Spleen (tissue), 11 donors: ENCODE measurements around the gene INTS6. TPM values are rescaled to one million over a fixed set of nuclear protein-coding genes. Genes with fewer than 3 reads are reported as not detected.

Source experiments
- DNase-seq: peaks from one replicate; pipeline ENCODE4 v3.0.0-alpha.2; 2020
- H3K27ac ChIP-seq, 8 donors: fragments of 200-600 bp; sonication (generic) in 7 of 8; 1 replicate in 4 of 8; 2 replicates in 4 of 8; pipeline versions ENCODE4 v1.5.0 to v1.8.0; 2016 to 2021; ENCODE audit warnings: inconsistent platforms in 4 of 8, mild to moderate bottlenecking in 4 of 8, moderate library complexity in 1 of 8
- H3K27me3 ChIP-seq, 7 donors: fragments of 200-600 bp; sonication (generic) in 6 of 7; replicated peaks in 1 of 7; 1 replicate in 4 of 7; 2 replicates in 3 of 7; pipeline versions ENCODE4 v1.5.0 to v1.8.0; 2016 to 2021; ENCODE audit warnings: inconsistent platforms in 3 of 7, mild to moderate bottlenecking in 1 of 7
- H3K36me3 ChIP-seq, 6 donors: fragments of 200-600 bp; sonication (generic) in 5 of 6; 1 replicate in 4 of 6; 2 replicates in 2 of 6; pipeline versions ENCODE4 v1.5.0 to v1.8.0; 2016 to 2021; ENCODE audit warnings: inconsistent platforms in 2 of 6
- H3K4me1 ChIP-seq, 6 donors: fragments of 200-600 bp; sonication (generic) in 5 of 6; 1 replicate in 3 of 6; 2 replicates in 3 of 6; pipeline versions ENCODE4 v1.5.0 to v1.8.0; 2016 to 2021; ENCODE audit warnings: inconsistent platforms in 3 of 6
- H3K4me3 ChIP-seq, 8 donors: fragments of 200-600 bp; sonication (generic) in 7 of 8; 1 replicate in 4 of 8; 2 replicates in 4 of 8; pipeline versions ENCODE4 v1.5.0 to v1.8.0; 2016 to 2021; ENCODE audit warnings: inconsistent platforms in 4 of 8, mild to moderate bottlenecking in 4 of 8, moderate library complexity in 2 of 8
- H3K9me3 ChIP-seq, 8 donors: fragments of 200-600 bp; sonication (generic) in 7 of 8; 1 replicate in 4 of 8; 2 replicates in 4 of 8; pipeline versions ENCODE4 v1.5.0 to v1.8.0; 2016 to 2021; ENCODE audit warnings: inconsistent platforms in 4 of 8
- POLR2A ChIP-seq, 3 donors: fragments of 450-650 bp; IDR thresholded peaks; one replicate each; pipeline ENCODE4 v1.5.1; 2017; ENCODE audit warnings: antibody characterized with exemption in 3 of 3, mild to moderate bottlenecking in 1 of 3
- POLR2AphosphoS5 ChIP-seq, 3 donors: sonication (generic); formaldehyde crosslinking; IDR thresholded peaks; one replicate each; pipeline ENCODE4 v1.5.1; 2017; ENCODE audit warnings: antibody characterized with exemption in 3 of 3
- WGBS, 5 donors: extraction: QIAGEN DNeasy Blood & Tissue Kit in 3 of 5; methylation state at CpG; one replicate each; pipeline versions ENCODE4 v1.1.5 to v1.1.7; 2013 to 2018; 5-methylcytosine and 5-hydroxymethylcytosine counted together
- intact Hi-C: fragments of 100-400 bp; cut with DNase I; formaldehyde crosslinking; loops from one replicate; pipeline ENCODE4 v1.15.0; 2023; ENCODE audit warnings: low total_unique reads
- polyA plus RNA-seq, 3 donors: library from polyadenylated mRNA; stranded (reverse); fragments of 200-250 nt; gene quantifications; one replicate each; pipeline ENCODE4 v1.2.1, GENCODE V29; 2013
- total RNA-seq, 7 donors: library from RNA; depleted of rRNA in 3 of 7; stranded (reverse); fragments of >200 nt in 3 of 7; fragmentation: NEBNext Ultra II Directional in 4 of 7; extraction: Animal tissue kit (Norgen Biotek cat#: 25700) in 4 of 7; gene quantifications; one replicate each; pipeline versions ENCODE4 v1.1.0 to v1.2.1, GENCODE V29; 2016 to 2021
- TF ChIP-seq, protein P1 (sequence below), 11 experiments: fragments of 200-600 bp in 7 of 11; fragments of 450-650 bp in 4 of 11; sonication (generic) in 4 of 11; IDR thresholded peaks in 8 of 11; conservative IDR thresholded peaks in 3 of 11; 1 replicate in 7 of 11; 2 replicates in 4 of 11; pipeline versions ENCODE4 v1.4.0 to v1.8.0; 2016 to 2021; ENCODE audit warnings: antibody characterized with exemption in 11 of 11, inconsistent platforms in 4 of 11, mild to moderate bottlenecking in 1 of 11
- donor health status: healthy with polysubstance abuse.
- donor health status: DM: no; HTN: no; CAD: no; lungs with moderate emphysema.
- donor health status: DM: no; HTN: no; CAD: no.
- donor health status: Bipolar disorder and iron deficiency.
- donor health status: healthy.
- donor health status: DM: no; HTN: no; CAD: no.
- donor health status: DM: yes; HTN: yes; CAD: no.

The INTS6 gene
- total and polyA plus RNA-seq, 10 donors: 9.0 to 61.8 (median 45.8) TPM

DNA sequence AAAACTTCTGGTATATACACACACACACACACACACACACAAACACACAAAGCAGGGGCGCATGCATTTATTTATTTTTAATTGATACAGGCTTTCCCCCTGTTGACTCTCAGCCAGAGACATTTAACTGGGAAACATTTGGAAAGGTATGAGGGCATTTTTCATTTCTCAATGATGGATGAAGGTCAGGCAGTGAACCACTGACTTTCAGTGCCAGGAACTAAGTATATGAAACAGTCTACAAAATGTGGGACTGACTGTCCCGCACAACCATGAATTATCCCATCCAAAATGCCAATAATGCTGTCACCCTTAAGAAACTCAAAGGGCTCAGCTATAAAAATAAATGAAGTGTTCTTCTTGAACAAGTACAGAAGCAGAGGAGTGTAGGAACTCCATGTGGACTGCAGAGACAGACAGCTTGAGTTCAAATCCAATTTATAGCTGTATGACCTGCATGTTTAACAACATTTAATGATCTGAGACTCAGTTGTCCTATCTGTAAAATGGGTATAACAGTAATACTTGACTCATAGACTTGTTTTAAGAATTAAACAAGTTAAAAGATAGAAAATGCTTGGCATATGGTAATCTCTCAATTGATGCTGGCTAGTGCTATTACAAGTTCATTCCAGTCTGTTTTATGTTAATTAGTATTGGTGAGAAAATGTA lies 25.0 kb upstream of the INTS6 start:
- Histone ChIP-seq H3K27me3 (no peaks in the 10 kb centered on the region), H3K36me3 (no peaks in the 10 kb centered on the region), H3K9me3 (peaks cover 0 to 6% (median 0%) of the 10 kb centered on the region in 8 donors), H3K27ac (no peak overlapping the region), H3K4me1 (no peaks in the 10 kb centered on the region), H3K4me3 (no peak overlapping the region)
- DNase-seq: no peak
- TF ChIP-seq, protein P1, sequence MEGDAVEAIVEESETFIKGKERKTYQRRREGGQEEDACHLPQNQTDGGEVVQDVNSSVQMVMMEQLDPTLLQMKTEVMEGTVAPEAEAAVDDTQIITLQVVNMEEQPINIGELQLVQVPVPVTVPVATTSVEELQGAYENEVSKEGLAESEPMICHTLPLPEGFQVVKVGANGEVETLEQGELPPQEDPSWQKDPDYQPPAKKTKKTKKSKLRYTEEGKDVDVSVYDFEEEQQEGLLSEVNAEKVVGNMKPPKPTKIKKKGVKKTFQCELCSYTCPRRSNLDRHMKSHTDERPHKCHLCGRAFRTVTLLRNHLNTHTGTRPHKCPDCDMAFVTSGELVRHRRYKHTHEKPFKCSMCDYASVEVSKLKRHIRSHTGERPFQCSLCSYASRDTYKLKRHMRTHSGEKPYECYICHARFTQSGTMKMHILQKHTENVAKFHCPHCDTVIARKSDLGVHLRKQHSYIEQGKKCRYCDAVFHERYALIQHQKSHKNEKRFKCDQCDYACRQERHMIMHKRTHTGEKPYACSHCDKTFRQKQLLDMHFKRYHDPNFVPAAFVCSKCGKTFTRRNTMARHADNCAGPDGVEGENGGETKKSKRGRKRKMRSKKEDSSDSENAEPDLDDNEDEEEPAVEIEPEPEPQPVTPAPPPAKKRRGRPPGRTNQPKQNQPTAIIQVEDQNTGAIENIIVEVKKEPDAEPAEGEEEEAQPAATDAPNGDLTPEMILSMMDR (IDR thresholded peaks at IDR 0.05 in 8 of 11, conservative IDR thresholded peaks at IDR 0.05 in 3 of 11): no peak
- TF ChIP-seq POLR2A (IDR thresholded peaks at IDR 0.05) (no peak), POLR2AphosphoS5 (IDR thresholded peaks at IDR 0.05) (no peak)
- intact Hi-C loops: no loop called here
- WGBS, 5 donors: 76 to 95% (median 88%) methylated on average over 2 of the region's 2 CpGs

GRCh38 chr13:51477149-51477548 lies 24.3 kb upstream of the INTS6 start:
- no peak overlapping the region for H3K4me3 ChIP-seq
- 83 to 92% (median 87%) methylated on average over 3 of the region's 3 CpGs for WGBS, 5 donors
- H3K36me3 ChIP-seq: no peaks in the 10 kb centered on the region
- no peaks in the 10 kb centered on the region for H3K27me3 ChIP-seq
- TF ChIP-seq POLR2A (IDR thresholded peaks at IDR 0.05): no peak
- no peak for TF ChIP-seq POLR2AphosphoS5 (IDR thresholded peaks at IDR 0.05)
- TF ChIP-seq, protein P1 (IDR thresholded peaks at IDR 0.05 in 8 of 11, conservative IDR thresholded peaks at IDR 0.05 in 3 of 11): no peak
- no peaks in the 10 kb centered on the region for H3K4me1 ChIP-seq
- no peaks in the 10 kb centered on the region for H3K9me3 ChIP-seq
- H3K27ac ChIP-seq: no peak overlapping the region
- DNase-seq: no peak
- intact Hi-C loops: no loop called here

DNA sequence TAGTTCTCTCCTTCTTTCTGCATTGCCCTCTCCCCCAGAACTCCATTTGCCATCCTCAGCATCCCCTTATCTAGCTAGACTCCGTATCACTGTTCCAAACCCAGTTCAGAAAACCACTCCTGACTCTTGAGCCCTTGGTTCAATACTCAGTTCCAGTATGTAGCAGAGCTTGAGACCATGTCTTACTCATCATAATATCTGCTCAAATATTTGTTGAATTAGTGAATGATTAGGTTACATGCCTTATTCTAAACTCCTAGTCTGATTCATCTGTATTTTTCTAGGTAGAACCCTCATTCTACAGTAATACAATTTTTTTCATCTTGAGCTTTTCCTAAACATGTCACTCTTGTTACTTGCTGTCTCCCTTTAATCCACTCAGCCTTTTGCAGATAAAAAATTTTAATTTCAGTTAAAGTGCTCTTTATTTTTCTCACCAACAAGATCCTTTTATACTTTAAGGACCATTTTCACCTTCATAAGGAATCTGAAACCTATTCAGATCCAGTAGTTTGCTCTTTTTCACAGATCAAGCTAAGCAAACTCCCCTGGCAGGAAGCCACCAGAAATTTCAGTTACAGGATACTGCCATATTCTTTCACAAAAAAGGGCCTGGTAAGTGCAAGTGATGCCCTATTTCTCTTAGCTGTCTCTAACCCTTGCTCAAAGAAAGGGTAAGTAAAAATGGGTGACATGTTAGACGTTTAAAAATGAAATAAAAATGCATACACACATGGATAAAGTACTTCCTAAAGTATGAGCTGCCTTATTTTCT lies 23.1 kb upstream of the INTS6 start:
- TF ChIP-seq POLR2AphosphoS5 (IDR thresholded peaks at IDR 0.05) (no peak), POLR2A (IDR thresholded peaks at IDR 0.05) (no peak)
- TF ChIP-seq, protein P1 (IDR thresholded peaks at IDR 0.05 in 8 of 11, conservative IDR thresholded peaks at IDR 0.05 in 3 of 11): no peak
- Histone ChIP-seq H3K27me3 (no peaks in the 10 kb centered on the region), H3K27ac (no peak overlapping the region), H3K4me3 (no peak overlapping the region), H3K4me1 (no peaks in the 10 kb centered on the region), H3K36me3 (no peaks in the 10 kb centered on the region), H3K9me3 (no peaks in the 10 kb centered on the region)
- intact Hi-C loops: no loop called here
- no peak for DNase-seq
- 32 to 62% (median 60%) methylated on average over 2 of the region's 2 CpGs for WGBS, 5 donors

DNA sequence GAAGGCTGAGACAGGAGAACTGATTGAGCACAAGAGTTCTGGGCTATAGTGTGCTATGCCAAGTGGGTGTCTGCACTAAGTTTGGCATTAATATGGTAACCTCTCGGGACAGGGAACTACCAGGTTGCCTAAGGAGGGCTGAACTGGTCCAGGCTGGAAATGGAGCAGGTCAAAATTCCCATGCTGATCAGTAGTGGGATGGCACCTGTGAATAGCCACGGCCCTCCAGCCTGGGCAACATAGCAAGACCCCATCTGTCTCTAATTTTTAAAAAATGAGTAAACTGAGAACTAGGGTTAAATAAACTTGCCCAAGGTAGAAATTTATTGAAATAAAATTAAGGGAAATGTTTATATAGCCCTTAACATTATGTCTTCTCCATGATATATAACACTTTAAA lies 17.0 kb upstream of the INTS6 start:
- 88 to 95% (median 93%) methylated on average over 2 of the region's 2 CpGs for WGBS, 5 donors
- H3K27me3 ChIP-seq: no peaks in the 10 kb centered on the region
- H3K36me3 ChIP-seq: no peaks in the 10 kb centered on the region
- intact Hi-C loops: no loop called here
- no peak for TF ChIP-seq POLR2AphosphoS5 (IDR thresholded peaks at IDR 0.05)
- TF ChIP-seq POLR2A (IDR thresholded peaks at IDR 0.05): no peak
- TF ChIP-seq, protein P1 (IDR thresholded peaks at IDR 0.05 in 8 of 11, conservative IDR thresholded peaks at IDR 0.05 in 3 of 11): no peak
- H3K4me1 ChIP-seq: no peaks in the 10 kb centered on the region
- no peak overlapping the region for H3K4me3 ChIP-seq
- no peak overlapping the region for H3K27ac ChIP-seq
- no peak for DNase-seq
- no peaks in the 10 kb centered on the region for H3K9me3 ChIP-seq
